ENCODE data around the gene IFNA10.
"Not testable (repeated sequence)": the region's sequence is repeated elsewhere in the genome, so short reads cannot be mapped to it uniquely, and the experiment has no call there.

IFNA10 gene

GRCh38 chr9:21187487-21187886 is 19.5 kb downstream of the IFNA10 start, which contains the start of gene IFNA4:
Gene IFNA4 (minus strand): TSS chr9:21187587. CDS start chr9:21187531, 56 bp downstream.
- DNase-seq: not testable (repeated sequence)

DNA sequence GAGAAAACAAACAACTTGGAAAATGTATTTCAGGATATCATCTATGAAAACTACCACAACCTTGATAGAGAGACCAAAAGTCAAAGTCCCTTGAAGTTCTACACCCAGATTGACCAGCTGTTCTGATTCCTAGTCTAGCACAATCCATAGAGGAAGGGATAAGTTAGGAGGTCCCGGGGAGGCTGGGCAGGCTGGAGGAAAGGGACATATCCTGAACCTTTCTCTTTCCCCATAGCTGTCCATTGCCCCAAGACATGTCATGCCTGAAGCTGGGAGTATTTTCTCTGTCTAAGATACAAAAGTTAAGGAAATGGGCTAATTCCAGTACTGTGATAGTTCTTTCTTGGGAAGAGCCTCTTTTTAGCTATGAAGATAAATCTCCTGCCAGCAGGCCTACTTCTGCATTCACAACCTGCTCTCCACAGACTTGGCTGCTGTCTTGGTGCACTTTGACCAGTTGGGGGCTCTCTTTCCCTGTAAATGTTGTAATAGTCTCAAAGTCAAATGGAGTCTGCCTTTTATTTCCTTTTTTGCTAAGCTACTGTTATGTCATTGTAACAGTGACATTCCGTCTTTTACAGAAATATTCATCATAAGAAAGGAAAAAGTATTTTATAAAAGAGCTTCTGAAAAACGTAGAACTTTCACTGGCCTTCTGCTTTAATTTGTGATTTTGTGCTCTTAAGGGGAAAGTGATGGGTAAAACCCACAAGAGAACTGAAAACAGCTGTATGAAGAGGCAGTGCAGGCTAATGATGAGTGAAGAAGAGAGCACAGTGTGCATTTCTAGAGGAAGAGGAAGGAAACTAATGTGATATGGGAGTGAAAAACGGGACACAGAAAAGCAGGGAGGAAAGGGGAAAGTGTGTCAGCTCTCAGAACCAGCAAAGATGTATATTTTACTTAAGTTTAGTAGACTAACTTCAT is 23.9 kb downstream of the IFNA10 start:
- DNase-seq: not testable (repeated sequence)

DNA sequence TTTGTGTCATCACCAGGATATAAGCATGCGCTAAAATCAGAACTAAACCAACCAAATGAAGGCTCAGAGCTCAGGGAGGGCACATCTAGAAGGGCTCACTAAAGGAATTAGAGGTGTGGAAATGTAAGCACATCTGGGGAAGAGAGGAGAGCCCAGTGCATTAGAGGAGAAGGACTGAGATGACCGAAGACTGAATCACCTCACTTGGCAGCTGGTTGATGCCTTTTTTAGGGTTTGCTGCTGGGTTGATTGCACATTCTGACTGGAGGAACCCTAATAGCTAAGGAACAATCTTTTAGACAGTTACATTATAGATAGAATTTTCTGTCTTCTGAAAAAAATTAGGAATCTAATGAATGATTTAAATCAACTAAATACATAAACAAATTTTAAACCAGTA is 32.3 kb downstream of the IFNA10 start:
- no peak for DNase-seq

DNA sequence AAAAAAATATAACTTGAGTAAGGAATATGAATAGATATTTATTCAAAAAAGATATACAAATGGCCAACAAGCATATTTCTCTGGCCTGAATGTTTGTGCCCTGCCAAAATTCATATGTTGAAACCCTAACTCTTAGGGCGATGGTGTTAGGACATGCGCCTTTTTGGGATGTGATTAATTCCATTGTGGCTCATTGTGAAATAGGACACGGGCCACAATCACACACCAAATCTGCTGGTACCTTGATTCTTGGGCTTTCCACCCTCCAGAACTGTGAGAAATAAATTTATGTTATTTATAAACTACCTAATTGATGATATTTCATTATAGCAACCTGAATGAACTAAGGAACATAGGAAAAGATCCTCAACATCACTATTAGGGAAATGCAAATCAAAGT is 34.8 kb downstream of the IFNA10 start:
- no peak for DNase-seq

GRCh38 chr9:21171351-21171750 is 35.6 kb downstream of the IFNA10 start:
- DNase-seq: no peak

- DNase-seq: not testable (repeated sequence)
Measured at GRCh38 chr9:21166560-21166959, 40.4 kb downstream of the IFNA10 start, which contains the start of gene IFNA21. Gene IFNA21 (minus strand): TSS chr9:21166660. CDS start chr9:21166612, 48 bp downstream.

DNA sequence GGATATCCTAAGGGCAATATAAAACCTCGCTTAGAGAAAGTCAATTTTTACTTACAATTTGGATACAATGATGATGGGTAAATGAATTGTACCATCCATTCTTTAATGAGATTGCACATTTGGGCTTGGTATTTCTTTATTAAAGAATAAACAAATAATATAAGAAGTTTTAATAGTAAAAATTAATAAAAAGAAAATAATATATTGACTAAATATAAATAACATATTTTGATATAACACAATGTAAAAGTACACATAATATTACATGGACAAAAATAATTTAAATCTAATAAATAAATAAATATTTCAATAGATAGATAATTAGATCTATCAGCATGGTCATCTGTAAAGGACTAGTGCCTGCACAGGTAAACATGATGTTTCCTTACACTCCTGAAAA is 41.4 kb downstream of the IFNA10 start:
- no peak for DNase-seq

- DNase-seq: no peak
Measured at GRCh38 chr9:21160178-21160577, 46.8 kb downstream of the IFNA10 start.
